HG03139 (cell line): ENCODE measurements around the gene ABHD3.
A peak's percentile ranks its signal among the peaks of the same experiment; 100 is the strongest.
"Not testable (repeated sequence)": the region's sequence is repeated elsewhere in the genome, so short reads cannot be mapped to it uniquely, and the experiment has no call there.

Experiments used
- ATAC-seq: cut with Tn5 transposase; IDR thresholded peaks from one replicate; pipeline ENCODE4 v1.9.1; 2021; ENCODE audit not compliant: unreplicated experiment

Gene ABHD3, protein sequence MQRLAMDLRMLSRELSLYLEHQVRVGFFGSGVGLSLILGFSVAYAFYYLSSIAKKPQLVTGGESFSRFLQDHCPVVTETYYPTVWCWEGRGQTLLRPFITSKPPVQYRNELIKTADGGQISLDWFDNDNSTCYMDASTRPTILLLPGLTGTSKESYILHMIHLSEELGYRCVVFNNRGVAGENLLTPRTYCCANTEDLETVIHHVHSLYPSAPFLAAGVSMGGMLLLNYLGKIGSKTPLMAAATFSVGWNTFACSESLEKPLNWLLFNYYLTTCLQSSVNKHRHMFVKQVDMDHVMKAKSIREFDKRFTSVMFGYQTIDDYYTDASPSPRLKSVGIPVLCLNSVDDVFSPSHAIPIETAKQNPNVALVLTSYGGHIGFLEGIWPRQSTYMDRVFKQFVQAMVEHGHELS

DNA sequence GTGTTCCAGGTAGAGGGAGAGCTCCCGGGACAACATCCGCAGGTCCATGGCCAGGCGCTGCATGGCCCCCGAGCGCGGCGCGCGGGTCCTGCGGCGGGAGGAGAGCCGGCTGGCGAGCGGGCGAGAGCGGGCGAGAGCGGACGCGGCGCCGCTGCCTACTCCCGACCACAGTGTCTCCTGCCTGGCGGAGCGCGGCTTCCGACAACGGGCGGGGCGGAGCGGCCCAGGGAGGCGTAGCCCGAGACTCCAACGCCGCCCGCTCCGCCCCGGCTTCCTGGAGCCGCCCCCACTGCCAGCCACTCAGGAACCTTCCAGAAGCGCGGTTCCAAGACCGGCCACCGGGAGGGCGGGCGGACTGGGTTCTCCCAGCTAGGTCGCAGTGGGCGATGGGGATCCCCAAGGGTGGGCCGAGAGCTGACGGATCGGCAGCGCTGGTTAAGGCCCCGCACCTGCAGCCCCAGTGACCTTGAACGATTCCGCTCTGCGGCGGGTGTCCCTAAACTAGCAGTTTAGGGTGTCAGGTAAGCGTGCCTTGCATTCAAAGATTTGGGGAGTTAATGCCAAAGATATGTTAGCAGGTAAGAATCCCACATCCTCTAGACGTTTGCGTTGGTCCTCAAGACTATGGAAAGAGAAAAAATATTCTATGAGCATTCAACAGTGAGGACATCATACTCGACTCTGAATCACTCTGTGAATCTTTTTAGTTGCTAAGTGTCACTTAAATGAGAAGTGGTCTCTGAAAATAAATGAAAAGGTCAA lies at the start of gene ABHD3:
Gene ABHD3 (minus strand): TSS at position 172 of the 762 bp plus-strand sequence. CDS start 109 bp downstream, at position 63.
- ATAC-seq, result peak; percentile 93

DNA sequence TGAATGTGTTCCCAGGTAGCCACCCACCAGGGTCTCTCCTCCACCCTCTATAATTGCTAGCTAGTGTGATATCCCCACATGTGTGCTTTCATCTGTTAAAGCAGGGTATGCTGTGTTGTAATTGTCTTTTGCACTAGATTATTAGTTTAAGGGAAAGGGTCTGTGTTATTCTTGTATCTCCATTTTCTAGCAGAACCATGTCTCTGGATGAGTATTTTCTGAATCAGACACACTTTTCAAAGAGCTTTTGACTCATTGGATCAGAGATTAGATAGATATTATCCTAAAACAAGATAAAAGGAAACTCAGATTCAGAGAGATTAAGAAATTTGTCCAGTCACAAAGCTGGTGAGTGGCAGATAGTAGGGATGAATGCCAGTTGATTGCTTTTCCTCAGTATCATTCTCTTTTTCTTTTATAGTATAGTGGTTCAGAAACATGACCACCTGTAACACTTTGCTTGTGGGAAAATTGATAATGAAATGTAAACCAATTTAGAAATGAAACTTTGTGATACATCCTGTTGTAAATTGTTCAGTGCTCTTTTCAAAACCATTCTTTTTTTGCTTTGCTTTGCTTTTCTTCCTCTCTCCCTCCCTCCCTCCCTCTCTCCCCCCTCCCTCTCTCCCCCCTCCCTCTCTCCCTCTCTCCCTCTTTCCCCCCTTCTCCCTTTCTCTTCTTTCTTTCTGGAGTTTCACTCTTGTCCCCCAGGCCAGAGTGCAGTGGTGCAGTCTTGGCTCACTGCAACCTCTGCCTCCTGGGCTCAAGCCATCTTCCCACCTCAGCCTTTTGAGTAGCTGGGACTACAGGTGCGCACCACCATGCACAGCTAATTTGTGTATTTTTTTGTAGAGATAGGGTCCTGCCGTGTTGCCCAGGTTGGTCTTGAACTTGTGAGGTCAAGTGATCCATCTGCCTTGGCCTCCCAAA lies 43.5 kb upstream of the ABHD3 start:
- no peak for ATAC-seq

DNA sequence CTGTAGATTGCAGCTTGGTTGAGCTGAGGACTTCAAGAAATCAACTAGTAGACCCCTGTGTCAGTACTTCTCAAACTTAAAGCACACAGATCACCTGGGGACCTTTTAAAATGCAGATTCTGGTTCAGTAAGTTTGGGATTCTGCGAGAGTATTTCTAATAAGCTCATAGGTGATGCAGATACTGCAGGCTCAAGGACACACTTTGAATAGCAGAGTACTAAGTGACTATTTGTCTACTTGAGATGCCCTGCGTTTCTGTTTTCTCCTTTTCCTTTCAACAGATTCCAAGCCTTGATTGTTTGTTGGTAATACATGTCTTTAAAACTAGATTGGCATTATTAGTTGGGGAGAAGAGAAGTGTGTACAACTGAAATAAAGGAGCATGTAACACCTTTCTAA lies 42.7 kb upstream of the ABHD3 start:
- ATAC-seq, result no peak

DNA sequence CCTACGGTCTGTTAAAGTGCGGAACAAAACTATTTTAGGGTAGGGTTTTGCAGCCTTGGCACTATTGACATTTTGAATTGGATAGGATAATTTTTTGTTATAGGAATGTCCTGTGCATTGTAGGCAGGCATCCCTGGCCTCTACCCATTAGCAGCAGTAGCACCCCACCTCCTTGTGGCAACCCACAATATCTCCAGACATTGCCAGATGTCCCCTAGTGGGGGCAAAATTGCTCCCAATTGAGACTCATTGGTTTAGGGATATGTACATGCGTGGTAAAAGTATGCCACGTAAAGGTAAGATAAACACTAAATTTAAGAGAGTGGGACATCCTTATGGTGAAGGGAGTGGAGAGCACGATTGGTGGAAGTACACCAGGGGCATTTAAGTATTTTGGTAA lies 40.7 kb upstream of the ABHD3 start:
- ATAC-seq, result no peak

DNA sequence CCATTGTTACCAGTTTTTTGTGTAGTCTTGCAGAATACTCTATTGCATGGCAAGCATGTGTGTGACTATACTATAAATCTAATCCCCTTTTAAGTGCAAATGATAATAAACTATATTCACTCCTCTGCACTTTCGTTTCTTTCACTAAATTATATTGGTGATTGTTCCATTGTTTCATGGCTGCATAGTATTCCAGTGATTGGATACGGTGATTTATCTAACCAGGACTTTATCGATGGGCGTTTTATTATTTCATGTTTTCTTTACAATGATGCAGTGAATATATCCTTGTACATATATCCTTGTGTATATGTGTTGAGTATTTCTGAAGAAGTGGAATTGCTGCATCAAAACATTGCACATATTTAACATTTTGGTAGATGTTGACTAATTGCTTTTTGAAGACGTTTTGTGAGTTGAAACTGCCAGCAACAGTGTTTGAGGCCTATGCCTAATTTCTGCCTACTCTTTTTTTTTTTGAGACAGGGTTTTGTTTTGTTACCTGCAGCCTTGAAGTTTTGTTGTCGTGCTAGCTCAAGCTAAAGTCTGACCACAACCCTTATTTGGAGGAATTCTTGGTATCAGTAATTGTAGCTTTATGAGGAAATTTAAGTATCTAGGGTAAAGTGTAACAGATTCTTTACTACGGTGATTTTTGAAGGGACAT lies 38.7 kb upstream of the ABHD3 start:
- no peak for ATAC-seq

DNA sequence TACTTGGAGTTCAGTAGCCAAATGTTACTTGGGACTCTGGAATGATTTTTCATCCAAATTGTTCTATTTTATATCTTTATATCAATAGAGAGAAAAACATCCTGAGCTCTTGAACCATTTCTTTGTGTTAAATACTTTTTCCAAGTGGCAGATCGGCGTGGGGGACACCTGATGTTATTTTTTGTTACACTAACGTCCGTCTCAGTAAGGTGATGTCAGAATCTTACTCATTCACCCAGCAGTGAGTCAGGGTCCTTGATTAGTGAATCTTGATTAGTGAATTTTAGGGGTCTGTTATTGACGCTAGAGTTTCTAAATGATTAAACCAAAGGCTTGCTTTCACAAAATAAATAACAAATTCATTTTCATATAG lies 37.7 kb upstream of the ABHD3 start:
- ATAC-seq, result no peak

DNA sequence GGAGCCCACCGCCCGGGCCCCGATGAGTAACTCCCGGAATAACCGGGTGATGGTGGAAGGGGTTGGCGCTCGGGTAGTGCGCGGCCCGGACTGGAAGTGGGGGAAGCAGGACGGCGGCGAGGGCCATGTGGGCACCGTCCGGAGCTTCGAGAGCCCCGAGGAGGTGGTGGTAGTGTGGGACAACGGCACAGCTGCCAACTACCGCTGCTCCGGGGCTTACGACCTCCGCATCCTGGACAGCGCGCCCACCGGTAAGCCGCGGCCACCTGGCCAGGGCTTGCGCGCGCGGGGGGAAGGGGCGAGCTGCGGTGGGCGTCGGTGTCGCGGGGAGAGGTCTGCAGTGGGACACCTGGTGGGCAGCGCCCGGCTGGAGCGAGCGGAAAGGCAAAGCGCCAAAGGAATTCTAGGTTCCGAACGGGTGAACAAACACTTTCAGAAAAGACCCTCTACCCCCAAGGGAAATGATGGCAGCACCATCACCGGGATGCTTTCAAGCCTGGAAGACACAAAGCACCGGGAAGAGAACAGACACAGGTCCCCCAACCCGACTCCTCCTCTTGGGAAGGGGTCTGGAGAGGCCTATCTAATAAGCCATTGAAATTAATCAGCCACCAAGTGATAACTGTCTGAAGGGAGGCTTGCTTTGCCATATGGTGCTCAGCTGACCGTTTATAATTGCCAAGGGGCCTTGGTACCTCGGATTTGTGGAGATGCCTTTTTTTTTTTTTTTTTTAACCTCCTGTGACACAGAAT lies 37.2 kb upstream of the ABHD3 start:
- ATAC-seq, result peak; percentile 13

DNA sequence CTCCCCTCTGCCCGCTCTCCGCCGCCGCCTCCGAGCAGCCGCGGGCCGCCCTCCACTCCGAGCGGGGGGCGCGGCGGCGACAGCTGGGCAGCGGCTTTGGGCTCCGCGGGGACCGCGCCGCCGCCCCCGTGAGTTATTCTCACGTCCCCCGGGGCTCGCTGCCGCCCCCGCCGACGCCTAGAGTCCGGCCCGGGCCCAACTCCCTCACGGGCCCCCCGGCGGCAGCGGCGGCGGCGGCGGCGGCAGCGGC lies 36.7 kb upstream of the ABHD3 start:
- ATAC-seq, result no peak

DNA sequence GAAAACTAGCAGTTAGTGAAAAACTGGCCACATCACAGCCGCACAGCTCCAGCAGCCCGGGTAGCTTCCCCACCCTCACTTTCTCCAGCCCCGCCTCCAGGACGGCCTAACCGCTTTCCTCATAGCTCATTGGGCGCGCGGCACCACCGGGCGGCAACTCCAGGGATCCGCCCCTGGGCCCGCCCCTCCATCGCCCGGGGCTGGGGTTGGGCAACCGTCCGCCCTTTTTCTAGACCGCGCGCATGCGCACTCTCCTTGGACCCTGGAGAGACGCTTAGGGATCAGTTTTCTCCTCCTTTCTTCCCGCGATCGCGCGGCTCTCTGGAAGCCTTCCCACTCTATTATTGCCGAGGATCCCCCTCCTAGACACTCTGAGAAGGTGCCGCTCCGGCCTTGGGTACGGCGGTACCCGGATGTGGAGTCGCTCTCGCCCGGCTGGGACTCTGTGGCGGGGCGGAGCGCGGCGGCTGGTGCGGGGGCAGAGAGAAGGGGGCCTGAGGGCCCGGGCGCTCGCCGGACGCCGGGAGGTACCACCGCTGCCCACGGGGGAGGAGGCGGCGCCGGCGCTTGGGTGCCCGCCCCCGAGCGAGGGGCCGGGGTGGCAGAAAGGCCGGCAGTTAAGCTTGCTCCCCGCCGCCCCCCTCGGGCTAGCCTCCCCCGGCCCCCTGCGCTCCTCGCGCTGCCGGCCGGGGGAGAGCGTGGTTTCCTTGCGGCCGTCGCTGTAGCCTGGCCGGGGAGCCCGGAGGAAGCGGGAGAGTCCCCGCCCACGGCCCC lies 36.2 kb upstream of the ABHD3 start, which contains the start of gene MIB1:
Gene MIB1 (plus strand): TSS at position 255 of the 774 bp plus-strand sequence. CDS start 792 bp downstream, outside the sequence.
- peak; percentile 96 for ATAC-seq

DNA sequence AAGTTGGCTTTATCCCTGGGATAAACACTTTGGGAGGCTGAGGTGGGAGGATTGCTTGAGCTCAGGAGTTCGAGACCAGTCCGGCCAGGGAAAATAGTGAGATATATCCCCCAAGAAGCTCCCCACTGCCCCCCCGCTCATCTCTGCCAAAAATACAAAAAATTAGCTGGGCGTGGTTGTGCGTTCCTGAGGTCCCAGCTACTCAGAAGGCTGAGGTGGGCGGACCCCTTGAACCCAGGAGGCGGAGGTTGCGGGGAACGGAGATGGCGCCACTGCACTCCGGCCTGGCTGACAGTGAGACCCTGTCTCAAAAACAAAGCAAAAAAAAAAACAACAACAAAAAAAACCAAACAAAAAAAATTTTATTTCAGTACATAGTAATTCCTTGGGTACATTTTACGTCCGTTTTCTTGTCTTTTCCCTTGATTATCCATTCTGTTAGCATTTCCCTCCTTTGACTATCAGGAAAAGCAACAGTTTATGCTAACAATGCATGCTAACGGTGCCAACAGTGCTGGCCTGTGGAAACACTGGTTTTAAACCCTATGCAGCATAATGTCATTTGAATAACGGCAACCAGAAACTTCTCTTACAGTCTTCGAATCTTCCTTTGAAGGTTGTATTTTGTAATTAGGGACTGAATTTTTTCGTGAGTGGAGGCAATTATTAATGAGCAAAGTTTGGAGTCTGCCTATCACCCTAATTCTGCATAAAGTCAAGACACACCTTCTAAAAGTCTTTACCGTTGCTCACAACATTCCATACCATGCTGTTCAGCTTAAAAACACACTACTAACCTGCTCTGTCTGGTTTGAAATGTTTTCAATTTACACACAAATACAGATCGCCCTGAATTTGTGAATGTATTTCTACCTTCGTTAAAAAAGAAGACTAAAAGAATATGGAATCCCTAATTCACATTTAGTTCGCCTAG lies 35.3 kb upstream of the ABHD3 start:
- peak; percentile 4 for ATAC-seq

DNA sequence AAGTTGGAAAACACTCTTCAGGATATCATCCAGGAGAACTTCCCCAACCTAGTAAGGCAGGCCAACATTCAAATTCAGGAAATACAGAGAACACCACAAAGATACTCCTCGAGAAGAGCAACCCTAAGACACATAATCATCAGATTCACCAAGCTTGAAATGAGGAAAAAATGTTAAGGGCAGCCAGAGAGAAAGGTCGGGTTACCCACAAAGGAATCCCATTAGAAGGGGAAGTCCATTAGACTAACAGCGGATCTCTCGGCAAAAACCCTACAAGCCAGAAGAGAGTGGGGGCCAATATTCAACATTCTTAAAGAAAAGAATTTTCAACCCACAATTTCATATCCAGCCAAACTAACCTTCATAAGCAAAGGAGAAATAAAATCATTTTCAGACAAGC lies 32.4 kb upstream of the ABHD3 start:
- ATAC-seq, result not testable (repeated sequence)

DNA sequence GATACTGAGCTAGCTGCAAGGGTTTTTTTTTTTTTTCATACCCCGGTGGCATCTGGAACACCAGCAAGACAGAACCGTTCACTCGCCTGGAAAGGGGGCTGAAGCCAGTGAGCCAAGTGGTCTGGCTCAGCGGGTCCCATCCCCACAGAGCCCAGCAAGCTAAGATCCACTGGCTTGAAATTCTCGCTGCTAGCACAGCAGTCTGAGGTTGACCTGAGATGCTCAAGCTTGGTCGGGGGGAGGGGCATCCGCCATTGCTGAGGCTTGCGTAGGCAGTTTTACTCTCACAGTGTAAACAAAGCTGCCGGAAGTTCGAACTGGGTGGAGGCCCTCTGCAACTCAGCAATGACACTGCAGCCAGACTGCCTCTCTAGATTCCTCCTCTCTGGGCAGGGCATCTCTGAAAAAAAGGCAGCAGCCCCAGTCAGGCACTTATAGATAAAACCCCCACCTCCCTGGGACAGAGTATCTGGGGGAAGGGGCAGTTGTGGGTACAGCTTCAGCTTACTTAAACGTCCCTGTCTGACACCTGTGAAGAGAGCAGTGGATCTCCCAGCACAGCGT lies 31.0 kb upstream of the ABHD3 start:
- ATAC-seq, result no peak

DNA sequence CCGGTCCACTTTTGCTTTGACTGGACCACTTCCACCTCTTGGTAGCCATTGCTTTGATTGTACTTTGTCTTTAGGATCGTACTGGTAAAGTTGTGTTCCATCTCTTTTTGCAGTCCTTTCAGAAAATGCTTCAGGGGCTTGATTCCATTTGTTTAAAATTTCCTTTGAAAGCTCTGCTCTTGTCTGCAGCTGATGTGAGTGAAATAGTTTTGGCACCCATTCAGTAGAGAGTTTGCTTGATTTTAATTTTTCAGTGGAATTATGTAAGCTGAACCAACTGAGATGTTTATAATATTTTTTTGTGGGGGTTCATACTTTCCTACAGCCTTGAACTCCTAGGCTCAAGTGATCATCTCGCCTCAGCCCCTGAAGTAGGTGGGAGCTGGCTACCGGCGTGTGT lies 28.4 kb upstream of the ABHD3 start:
- ATAC-seq, result no peak

DNA sequence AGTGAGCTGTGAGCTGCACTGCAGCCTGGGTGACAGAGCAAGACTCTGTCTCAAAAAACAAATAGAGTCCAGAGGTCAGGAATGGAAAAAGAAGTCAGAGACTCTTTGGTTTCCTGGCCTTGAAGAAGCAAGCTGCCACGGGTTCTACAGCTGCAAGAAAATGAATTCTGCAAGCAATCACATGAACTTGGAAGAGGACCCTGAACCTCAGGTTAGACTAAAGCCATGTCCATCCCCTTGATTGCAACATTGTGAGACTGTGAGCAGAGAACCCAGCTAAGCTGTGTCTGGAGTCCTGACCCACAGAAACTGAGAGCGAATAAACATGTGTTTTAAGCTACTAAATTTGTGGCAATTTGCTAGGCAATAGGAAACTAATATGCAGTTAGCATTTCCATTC lies 23.1 kb upstream of the ABHD3 start:
- no peak for ATAC-seq

DNA sequence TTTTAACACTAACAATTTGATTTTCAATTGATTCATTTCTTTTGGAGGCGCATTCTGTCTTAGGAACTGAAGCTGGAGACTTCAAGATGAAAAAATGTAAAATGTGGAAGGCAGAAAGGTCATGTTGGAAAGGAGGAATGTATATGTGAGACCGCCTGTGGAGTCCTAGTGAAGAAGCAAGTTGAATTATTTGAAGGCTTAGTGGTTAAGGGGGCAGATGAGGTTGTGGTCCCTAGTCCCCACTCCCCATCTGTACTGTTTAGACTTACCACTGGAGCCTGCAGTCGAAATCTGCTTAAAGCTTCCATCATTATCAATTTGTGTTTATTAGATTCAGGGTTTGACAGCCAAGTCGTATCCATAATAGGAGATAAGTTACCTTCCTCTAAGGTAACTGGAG lies 20.6 kb upstream of the ABHD3 start:
- ATAC-seq, result no peak

DNA sequence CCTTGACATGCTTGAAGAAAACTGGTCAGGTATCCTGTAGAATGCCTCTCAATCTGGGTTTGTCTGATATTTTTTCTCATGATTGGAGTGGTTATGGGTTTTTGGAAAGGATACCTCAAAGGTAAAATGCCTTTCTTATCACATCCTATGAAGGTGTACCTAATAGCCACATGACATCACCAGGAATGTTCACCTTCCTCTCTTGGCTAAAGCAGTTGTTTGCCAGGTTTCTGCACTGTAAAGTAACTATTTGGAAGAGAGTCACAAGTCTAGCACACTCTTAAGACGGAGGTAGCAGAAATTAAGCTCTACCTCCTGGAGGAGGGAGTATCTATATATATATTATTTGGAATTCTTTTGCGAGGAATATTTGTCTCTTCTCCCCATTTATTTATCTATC lies 18.1 kb upstream of the ABHD3 start:
- ATAC-seq, result no peak

DNA sequence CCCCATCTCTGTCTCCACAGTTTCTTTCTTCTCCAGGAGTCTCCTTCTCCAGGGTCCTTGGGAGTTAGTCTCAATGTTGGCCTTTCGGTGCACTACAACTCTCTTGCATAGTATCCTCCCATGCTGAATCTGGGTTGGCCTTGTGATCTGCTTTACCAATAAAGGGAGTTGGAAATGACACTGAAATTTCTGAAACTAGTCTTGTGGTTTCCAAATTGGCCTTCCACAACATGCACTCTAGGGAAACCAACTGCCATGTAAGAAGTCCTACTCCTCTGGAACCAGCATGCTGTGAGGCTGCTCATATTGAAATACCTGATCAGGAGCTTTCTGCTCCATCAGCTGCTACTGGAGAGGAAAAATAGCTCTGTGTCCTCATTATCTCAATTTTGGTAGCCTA lies 9.9 kb upstream of the ABHD3 start:
- ATAC-seq, result no peak

DNA sequence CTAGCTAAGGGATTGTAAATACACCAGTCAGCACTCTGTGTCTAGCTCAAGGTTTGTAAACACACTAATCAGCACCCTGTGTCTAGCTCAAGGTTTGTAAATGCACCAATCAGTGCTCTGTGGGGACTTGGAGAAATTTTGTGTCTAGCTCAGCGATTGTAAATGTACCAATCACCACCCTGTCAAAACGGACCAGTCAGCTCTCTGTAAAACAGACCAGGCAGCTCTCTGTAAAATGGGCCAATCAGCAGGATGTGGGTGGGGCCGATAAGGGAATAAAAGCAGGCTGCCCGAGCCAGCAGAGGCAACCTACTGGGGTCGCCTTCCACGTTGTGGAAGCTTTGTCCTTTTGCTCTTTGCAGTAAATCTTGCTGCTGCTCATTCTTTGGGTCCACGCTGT lies 2.6 kb upstream of the ABHD3 start:
- ATAC-seq, result not testable (repeated sequence)
